ENCODE results near the gene PCYT2.

PCYT2 gene

DNA sequence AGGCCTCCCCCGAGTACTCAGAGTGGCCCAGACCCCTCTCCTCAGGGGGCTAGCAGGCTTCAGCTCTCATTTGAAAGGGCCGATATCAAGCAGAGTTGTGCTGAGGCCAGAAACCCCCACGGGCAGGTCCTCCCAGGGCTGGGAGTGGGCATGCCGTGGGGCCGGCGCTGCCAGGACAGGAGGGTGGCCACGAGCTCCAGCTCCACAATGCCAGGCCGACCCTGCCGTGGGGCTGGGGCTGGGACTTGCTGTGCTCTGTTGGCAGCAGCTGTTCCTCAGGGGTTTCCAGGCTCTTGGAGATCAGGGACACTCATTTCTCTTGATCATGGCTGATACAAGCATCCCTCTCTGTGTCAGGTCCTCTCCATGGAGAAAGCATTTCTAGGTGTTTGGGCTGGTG is 12.3 kb downstream of the PCYT2 start:
- TF ChIP-seq, protein P1, sequence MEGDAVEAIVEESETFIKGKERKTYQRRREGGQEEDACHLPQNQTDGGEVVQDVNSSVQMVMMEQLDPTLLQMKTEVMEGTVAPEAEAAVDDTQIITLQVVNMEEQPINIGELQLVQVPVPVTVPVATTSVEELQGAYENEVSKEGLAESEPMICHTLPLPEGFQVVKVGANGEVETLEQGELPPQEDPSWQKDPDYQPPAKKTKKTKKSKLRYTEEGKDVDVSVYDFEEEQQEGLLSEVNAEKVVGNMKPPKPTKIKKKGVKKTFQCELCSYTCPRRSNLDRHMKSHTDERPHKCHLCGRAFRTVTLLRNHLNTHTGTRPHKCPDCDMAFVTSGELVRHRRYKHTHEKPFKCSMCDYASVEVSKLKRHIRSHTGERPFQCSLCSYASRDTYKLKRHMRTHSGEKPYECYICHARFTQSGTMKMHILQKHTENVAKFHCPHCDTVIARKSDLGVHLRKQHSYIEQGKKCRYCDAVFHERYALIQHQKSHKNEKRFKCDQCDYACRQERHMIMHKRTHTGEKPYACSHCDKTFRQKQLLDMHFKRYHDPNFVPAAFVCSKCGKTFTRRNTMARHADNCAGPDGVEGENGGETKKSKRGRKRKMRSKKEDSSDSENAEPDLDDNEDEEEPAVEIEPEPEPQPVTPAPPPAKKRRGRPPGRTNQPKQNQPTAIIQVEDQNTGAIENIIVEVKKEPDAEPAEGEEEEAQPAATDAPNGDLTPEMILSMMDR (IDR thresholded peaks at IDR 0.05; ENCODE audit: extremely low read depth, missing control alignments) = no peak
- DNase-seq (ENCODE audit: low spot score) = no peak

DNA sequence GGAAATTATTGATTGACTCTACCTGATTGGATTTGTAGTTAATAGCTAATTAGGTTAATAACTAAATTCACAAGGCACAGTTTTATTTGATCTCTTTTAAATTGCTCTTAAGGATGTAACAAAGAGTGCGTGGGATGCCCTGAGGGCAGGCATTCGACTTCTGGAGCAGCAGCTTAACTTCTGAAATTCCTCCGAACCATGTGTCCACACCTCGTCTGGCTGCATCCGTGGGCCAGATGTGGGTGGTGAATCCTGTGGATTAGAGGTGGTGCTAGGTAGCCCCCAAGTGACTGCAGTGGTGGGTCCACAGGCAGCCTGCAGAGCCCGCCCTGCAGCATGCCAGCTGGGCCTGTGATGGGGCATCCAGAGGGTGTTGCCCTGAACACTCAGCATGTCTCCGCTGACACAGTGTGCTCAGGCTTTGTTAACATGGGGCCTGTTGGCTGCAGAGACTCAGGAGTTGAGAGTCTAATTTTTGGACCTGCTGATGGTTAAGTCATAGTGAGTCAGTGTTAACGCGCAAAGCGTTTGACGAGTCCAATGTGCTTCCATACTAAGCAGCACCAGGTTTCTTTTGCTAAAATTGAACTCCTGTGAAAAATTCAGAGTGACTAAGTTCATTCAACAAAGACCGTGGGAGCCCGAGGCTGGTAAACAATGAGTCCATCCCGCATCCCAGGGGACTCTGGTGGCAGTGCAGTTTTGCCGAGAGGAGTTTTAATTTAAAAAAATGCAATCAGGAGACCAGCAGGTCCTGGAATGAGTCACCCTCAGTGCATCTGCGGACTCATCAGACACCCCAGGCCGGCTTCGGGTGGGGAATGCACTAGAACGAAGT is 13.0 kb downstream of the PCYT2 start:
- DNase-seq (ENCODE audit: low spot score) = no peak
- TF ChIP-seq, protein P1 (IDR thresholded peaks at IDR 0.05; ENCODE audit: extremely low read depth, missing control alignments) = no peak

DNA sequence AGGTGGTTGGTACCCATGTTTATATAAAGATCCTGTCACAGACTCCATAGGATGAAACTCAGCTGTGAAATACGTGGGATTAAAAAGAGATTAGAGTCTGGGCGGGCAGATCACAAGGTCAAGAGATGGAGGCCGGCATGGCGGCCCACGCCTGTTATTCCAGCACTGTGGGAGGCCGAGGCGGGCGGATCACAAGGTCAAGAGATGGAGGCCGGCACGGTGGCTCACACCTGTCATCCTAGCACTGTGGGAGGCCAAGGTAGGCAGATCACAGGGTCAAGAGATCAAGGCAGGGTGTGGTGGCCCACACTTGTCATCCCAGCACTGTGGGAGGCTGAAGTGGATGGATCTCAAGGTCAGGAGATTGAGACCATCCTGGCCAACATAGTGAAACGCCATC is 15.8 kb downstream of the PCYT2 start:
- no peak for DNase-seq (ENCODE audit: low spot score)
- TF ChIP-seq, protein P1 (IDR thresholded peaks at IDR 0.05; ENCODE audit: extremely low read depth, missing control alignments) = no peak

DNA sequence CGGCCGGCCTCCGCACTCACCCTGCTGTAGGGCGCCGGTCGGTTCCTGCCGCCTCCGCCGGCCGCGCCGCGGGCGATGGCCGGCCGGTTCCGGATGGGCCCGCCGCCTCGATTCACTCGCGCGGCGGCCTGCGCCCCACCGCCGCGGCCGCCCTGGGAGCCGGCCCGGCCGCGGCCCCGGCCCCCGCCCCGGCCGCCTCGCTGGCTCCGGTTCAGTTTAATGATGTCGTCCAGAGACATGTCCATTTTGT is 20.0 kb downstream of the PCYT2 start:
- DNase-seq (ENCODE audit: low spot score) = no peak
- TF ChIP-seq, protein P1 (IDR thresholded peaks at IDR 0.05; ENCODE audit: extremely low read depth, missing control alignments) = no peak

DNA sequence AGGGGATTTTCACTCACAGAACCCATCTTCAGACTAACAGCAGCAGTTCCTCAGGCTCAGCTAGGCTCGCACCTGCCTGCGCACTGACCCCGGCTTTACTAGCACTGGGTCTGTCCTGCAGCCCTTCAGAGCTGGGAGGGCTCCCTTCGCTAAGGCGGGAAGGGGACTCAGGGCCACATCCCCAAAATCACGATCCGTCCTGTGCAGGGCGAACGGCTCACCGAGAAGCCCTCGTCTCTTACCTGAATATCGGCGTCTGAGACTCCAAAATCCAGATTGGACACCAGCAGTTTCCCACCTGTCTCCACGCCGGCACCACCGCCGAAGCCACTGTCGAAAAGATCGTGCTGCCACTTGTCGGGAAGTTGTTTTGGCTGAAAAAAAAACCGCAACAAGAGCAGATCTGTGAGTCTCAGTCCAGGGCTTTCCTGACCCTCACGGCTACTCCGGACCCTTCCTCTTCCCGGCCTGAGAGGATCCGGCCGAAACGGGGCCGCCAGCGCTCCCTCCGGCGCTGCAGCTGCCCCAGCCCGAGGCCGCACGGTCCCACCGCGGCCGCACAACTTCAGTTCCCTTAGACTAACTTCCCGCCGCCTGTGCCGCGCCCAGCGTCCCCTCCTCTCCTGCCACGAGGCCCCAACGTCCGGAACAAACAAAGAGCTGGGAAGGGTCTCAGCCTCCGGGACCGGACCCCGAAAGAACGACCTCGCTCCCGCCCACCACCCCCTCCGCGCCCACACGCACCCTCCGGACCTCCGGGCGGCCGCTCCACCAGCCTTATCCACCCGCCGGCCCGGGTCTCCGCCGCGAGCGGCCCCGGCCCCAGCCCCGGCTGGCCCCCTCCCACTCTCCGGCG is 20.5 kb downstream of the PCYT2 start:
- no peak for DNase-seq (ENCODE audit: low spot score)
- TF ChIP-seq, protein P1 (IDR thresholded peaks at IDR 0.05; ENCODE audit: extremely low read depth, missing control alignments) = no peak

DNA sequence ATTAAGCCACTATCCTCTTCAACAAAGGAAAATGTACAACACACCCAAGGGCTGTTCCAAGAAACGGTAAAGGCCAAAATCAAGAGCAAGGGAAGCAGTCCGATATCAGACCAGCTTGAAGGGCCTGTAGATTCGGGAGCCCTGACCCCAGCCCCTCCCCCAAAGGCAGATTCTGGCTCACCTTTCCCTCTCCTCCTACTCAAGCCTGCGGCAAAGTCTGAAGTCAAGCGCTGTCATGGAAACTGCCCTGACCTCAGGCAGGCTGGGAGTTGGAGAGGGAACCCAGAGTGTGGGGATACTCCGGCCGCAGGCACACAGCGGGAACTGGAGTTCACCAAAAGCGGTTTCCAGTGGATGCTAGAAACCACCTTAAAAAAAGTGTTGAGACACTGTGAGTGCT is 21.6 kb downstream of the PCYT2 start:
- TF ChIP-seq, protein P1 (IDR thresholded peaks at IDR 0.05; ENCODE audit: extremely low read depth, missing control alignments) = no peak
- DNase-seq (ENCODE audit: low spot score) = no peak

DNA sequence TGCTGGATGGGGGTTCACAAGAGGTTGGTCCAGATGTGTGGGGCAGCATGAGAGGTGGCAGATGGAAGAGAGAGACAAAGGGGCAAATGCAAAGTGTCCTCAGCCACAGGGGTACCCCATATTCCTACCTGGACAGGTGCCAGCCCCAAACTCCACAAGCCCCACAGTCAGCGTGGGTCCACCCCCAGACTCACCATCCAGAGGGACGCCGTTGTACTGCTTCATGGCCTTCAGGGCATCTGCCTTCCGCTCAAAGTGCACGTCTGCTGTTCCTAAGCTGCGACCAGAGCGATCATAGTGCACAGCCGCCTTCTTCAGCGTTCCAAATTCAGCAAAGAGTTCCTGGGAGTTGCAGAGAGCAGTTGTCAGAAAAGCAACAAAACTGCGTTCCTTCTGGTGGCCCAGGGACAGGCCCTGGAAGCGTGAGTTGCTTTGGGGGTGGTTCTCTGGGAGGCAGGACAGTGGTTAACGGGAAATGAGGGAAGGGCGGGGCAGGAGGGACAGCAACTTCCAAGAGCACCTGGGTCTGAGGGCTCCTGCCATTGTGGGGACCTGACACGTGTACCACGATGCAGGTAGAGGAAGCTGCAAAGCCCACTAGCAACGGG is 22.1 kb downstream of the PCYT2 start:
- DNase-seq (ENCODE audit: low spot score) = no peak

More for the DNA sequence above, 22.1 kb downstream of the PCYT2 start:
- TF ChIP-seq, protein P1 (IDR thresholded peaks at IDR 0.05; ENCODE audit: extremely low read depth, missing control alignments) = no peak
